IPS-11a (cell line): ENCODE results near the gene BCL2L12.
"Not testable (repeated sequence)": the region's sequence is repeated elsewhere in the genome, so short reads cannot be mapped to it uniquely, and the experiment has no call there.

Experiments used
- H3K4me3 ChIP-seq: one replicate; pipeline ENCODE4 v1.5.1; 2013; ENCODE audit warnings: low read depth, low read length, control low read depth

The BCL2L12 gene

GRCh38 chr19:49665351-49666119 lies at the start of gene BCL2L12, which contains the start of gene IRF3:
BCL2L12 (plus strand) TSS chr19:49665933; CDS start chr19:49666693, 760 bp downstream.
IRF3 (minus strand) TSS chr19:49665857; CDS start chr19:49664838, 1,019 bp downstream.
- H3K4me3 ChIP-seq = peak within 1 kb of the TSS; percentile 86

- no peak overlapping the region for H3K4me3 ChIP-seq
Measured at GRCh38 chr19:49616532-49616931, 49.2 kb upstream of the BCL2L12 start.

GRCh38 chr19:49616945-49617344 lies 48.8 kb upstream of the BCL2L12 start:
- no peak overlapping the region for H3K4me3 ChIP-seq

- H3K4me3 ChIP-seq = not testable (repeated sequence)
Measured at GRCh38 chr19:49617860-49618259, 47.9 kb upstream of the BCL2L12 start.

GRCh38 chr19:49624967-49625910 lies 40.5 kb upstream of the BCL2L12 start:
- no peak overlapping the region for H3K4me3 ChIP-seq

GRCh38 chr19:49626226-49626625 lies 39.5 kb upstream of the BCL2L12 start:
- no peak overlapping the region for H3K4me3 ChIP-seq

- H3K4me3 ChIP-seq = no peak overlapping the region
Measured at GRCh38 chr19:49629659-49630058, 36.1 kb upstream of the BCL2L12 start.

GRCh38 chr19:49631014-49631588 lies 34.6 kb upstream of the BCL2L12 start:
- H3K4me3 ChIP-seq = no peak overlapping the region

GRCh38 chr19:49631610-49632192 lies 34.0 kb upstream of the BCL2L12 start:
- H3K4me3 ChIP-seq = no peak overlapping the region

- no peak overlapping the region for H3K4me3 ChIP-seq
Measured at GRCh38 chr19:49632576-49632975, 33.2 kb upstream of the BCL2L12 start.

GRCh38 chr19:49633273-49633672 lies 32.5 kb upstream of the BCL2L12 start:
- H3K4me3 ChIP-seq = not testable (repeated sequence)

- H3K4me3 ChIP-seq = no peak overlapping the region
Measured at GRCh38 chr19:49635530-49636232, 30.1 kb upstream of the BCL2L12 start.

GRCh38 chr19:49636233-49636932 lies 29.4 kb upstream of the BCL2L12 start:
- H3K4me3 ChIP-seq = no peak overlapping the region

GRCh38 chr19:49637821-49638738 lies 27.7 kb upstream of the BCL2L12 start:
- peak overlapping the region; percentile 20 for H3K4me3 ChIP-seq

GRCh38 chr19:49639401-49640112 lies 26.2 kb upstream of the BCL2L12 start:
- peak overlapping the region; percentile 30 for H3K4me3 ChIP-seq

- H3K4me3 ChIP-seq = peak within 1 kb of the TSS; percentile 42
Measured at GRCh38 chr19:49640113-49640898, 25.4 kb upstream of the BCL2L12 start, which contains the start of gene RRAS. RRAS (minus strand) TSS chr19:49640143; CDS start chr19:49640098, 45 bp downstream.
